Fibroblast of upper back skin (primary cell): ENCODE measurements around the gene CUEDC2.

Experiments
- DNase-seq: peaks from one replicate; pipeline ENCODE4 v3.0.0-alpha.2; 2013

CUEDC2 gene

GRCh38 chr10:102408728-102409603 lies 23.4 kb downstream of the CUEDC2 start:
- peak; percentile 43 for DNase-seq

DNA sequence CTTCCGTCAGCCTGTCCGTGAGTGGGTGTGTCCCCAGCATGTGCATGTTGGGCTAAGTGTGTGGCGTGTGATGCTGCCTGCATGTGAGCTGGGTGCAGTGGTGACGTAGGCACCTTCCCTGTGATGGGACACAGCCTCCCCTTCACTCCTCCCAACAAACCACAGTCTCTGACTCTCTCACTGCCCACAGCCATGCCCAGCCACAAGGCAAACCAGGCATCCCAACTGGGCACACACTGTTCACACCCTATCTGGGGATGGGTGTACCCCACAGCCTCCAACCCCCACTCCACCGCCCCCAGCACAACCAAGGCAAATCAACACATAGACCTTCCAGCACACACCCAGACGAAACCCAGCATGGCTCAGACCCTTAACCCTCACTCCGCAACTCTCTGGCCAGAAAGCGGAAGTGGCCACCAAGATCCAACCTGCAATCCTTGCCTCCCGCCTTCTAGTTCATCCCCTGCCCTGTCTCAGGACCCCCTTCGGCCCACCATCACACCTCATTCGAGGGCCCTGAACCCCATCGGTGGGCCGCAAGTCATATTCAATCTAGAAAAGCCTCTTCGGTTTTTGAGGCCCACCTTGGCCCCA lies 24.1 kb downstream of the CUEDC2 start:
- DNase-seq, result no peak

GRCh38 chr10:102407425-102408130 lies 24.8 kb downstream of the CUEDC2 start:
- DNase-seq, result no peak

- DNase-seq, result no peak
These were observed 25.6 kb downstream of the CUEDC2 start for GRCh38 chr10:102406815-102407214.

GRCh38 chr10:102405632-102406031 lies 26.7 kb downstream of the CUEDC2 start:
- no peak for DNase-seq

- no peak for DNase-seq
These were observed 27.2 kb downstream of the CUEDC2 start for GRCh38 chr10:102405108-102405571.

DNA sequence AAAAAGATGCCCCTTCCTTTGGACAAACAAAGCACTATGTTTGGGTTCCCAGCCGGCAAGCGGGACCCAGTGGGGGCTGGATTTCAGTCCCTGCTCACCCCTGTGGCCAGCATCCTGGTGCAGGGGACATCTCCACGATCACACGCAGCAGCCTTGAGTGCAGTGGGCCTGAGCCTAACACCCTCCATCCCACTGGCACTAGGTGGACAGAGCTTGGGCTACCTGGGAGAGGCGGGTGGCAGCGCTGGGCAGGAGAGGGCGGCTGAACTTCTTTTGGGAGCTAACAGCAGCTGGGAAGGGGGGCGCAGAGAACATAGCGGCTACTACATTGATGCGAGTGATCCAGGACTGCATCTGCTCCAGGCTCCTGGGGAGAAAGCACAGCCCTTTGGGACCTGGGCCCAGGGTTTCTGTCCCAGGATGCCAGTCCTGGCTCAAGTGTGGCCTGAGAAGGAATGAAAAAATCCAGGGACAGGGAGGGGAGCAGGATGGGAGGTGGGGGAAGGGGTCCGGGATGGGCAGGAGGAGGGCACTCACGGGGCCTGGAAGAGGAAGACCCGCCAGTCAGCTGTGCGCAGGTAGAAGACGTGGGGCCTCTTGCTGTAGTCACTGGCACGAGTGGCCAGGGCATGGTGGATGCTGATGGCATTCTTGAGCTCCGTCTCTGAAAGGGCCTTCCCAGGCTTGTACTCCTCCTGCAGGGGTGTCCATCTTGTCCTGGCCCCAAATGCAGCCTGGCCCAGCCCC lies 27.8 kb downstream of the CUEDC2 start:
- DNase-seq, result no peak

- DNase-seq, result no peak
These were observed 29.3 kb downstream of the CUEDC2 start for GRCh38 chr10:102403115-102403514.

- DNase-seq, result no peak
These were observed 29.9 kb downstream of the CUEDC2 start for GRCh38 chr10:102402512-102402896.

DNA sequence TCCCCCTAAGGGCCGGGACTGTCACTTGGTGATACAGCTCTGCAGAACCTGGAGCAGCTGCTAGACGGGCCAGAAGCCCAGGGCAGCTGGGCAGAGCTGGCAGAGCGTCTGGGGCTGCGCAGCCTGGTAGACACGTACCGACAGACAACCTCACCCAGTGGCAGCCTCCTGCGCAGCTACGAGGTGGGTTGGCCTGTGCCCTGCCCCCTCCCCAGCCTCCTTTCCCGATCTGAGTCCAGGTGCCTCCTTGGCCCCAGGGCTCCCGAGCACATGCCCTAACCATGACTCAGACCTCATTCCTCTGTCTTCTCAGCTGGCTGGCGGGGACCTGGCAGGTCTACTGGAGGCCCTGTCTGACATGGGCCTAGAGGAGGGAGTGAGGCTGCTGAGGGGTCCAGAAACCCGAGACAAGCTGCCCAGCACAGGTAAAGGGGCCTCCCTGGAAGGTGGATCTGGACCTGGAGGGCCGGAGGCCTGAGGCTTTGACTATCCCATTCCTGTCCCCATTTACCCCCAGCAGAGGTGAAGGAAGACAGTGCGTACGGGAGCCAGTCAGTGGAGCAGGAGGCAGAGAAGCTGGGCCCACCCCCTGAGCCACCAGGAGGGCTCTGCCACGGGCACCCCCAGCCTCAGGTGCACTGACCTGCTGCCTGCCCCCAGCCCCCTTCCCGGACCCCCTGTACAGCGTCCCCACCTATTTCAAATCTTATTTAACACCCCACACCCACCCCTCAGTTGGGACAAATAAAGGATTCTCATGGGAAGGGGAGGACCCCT lies 30.5 kb downstream of the CUEDC2 start:
- DNase-seq, result peak; percentile 46

GRCh38 chr10:102401342-102401654 lies 31.1 kb downstream of the CUEDC2 start:
- no peak for DNase-seq

DNA sequence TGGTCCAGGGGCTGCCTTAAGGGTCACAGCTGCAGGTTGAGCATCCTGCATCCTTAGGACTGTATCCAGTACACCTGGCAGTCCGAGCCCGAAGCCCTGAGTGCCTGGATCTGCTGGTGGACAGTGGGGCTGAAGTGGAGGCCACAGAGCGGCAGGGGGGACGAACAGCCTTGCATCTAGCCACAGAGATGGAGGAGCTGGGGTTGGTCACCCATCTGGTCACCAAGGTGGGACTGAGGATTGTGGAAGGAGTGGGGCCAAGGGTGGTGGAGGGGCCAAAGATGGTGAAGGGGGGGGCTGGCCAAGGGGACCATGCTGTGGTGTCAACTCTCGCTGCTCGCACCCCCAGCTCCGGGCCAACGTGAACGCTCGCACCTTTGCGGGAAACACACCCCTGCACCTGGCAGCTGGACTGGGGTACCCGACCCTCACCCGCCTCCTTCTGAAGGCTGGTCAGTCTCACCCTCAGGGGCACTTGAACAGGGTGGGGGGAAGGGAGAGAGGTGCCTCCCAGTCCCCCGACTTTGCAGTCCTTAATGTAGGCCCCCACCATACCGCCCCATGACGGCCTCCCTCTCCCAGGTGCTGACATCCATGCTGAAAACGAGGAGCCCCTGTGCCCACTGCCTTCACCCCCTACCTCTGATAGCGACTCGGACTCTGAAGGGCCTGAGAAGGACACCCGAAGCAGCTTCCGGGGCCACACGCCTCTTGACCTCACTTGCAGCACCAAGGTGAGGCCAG lies 31.6 kb downstream of the CUEDC2 start:
- DNase-seq, result no peak

DNA sequence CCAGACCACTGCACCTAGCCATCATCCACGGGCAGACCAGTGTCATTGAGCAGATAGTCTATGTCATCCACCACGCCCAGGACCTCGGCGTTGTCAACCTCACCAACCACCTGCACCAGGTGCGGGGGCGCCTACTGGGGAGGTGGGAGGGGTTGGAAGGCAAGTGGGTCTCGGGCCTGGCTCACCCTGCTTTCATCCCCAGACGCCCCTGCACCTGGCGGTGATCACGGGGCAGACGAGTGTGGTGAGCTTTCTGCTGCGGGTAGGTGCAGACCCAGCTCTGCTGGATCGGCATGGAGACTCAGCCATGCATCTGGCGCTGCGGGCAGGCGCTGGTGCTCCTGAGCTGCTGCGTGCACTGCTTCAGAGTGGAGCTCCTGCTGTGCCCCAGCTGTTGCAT lies 32.3 kb downstream of the CUEDC2 start:
- no peak for DNase-seq

DNA sequence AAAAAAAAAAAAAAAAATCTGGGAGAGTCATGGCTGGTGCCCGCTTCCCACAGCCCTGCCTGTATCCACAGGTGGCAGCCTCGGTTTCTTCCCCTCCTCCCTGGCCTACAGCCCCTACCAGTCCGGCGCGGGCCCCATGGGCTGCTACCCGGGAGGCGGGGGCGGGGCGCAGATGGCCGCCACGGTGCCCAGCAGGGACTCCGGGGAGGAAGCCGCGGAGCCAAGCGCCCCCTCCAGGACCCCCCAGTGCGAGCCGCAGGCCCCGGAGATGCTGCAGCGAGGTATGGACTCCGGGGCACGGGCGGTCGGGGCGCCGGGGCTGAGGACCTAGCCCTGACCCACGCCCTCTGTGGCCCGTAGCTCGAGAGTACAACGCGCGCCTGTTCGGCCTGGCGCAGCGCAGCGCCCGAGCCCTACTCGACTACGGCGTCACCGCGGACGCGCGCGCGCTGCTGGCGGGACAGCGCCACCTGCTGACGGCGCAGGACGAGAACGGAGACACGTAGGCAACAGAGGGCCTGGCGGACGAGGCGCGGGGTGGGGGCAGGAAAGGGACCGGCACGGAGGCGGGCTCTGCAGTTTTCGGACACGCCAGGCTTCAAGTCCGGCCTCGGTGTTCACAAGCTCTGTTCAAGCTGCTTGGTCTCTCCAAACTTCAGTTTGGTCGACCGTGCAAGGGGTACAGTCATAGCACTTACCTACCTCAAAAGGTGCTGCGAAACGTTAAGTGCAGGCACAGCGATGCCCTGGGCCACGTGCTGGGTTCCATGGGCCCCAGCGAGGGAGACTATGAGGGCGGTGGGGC lies 33.0 kb downstream of the CUEDC2 start:
- DNase-seq, result peak; percentile 82

DNA sequence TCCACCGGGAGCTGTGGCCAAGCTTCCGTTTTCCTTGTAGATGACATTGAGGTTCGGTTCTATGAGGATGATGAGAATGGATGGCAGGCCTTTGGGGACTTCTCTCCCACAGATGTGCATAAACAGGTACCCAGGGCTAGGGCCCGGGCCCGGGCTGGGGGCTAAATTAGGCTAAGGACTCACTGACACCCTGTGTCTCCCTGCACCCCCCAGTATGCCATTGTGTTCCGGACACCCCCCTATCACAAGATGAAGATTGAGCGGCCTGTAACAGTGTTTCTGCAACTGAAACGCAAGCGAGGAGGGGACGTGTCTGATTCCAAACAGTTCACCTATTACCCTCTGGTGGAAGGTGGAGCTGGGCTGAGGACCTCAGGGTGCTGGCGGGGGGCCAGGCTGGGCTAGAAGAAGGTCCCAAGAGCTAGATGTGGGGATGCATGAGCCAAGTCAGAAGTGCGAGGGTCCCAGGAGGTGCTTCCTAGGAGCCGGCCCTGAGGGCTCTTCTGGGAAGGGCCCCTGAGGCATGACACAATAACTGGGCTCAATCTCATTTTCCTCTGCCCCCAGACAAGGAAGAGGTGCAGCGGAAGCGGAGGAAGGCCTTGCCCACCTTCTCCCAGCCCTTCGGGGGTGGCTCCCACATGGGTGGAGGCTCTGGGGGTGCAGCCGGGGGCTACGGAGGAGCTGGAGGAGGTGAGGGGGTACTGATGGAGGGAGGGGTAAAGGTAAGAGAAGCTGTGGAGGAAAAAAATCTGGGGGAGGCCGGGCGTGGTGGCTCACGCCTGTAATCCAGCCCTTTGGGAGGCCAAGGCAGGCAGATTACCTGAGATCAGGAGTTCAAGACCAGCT lies 34.0 kb downstream of the CUEDC2 start:
- DNase-seq, result no peak

- no peak for DNase-seq
These were observed 34.9 kb downstream of the CUEDC2 start for GRCh38 chr10:102397222-102398171.

DNA sequence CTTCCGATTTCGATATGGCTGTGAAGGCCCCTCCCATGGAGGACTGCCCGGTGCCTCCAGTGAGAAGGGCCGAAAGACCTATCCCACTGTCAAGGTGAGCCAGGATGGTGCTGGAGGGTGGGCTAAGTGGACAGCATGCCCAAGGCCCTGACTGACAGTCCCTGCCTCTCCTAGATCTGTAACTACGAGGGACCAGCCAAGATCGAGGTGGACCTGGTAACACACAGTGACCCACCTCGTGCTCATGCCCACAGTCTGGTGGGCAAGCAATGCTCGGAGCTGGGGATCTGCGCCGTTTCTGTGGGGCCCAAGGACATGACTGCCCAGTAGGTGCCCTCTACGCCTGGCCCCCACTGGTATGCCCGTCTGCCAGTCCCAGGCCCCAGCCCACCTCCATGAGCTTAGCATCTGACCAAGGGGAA lies 35.6 kb downstream of the CUEDC2 start:
- DNase-seq, result no peak

DNA sequence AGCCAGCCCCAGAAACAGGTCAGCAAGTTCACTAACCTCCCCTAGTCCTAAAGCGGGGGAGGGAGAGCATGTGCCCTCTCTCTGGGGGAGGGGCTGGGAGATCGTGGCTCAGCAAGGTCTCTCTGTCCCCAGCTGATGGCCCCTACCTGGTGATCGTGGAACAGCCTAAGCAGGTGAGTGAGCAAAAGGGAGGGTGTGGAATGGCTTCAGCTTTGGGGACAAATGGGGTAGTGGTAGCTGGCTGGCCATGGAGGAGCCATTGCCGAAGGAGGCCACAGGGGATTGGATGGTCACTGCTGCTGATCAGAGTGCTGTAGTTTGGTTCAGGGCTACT lies 36.1 kb downstream of the CUEDC2 start:
- DNase-seq, result no peak
